Measurements from ENCODE around the gene CD36.

DNA sequence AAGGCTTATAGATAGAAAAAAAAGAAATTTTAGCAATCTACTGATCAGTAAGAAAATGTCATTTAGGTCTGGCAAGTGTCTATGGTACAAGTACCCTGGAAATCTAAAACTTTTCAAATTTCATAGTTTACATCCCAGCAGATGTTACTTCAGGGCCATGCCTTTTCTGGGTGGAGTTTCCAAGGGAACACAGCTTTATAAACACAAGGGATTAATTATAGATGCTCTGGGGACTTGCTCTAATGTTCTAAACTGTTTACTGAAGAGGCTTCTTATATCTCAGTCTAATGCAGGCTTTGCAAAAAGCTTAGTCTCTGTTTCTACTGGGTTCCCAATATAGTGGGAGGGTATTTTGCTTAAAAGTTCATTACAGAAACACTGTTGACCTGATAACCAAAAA lies 3.1 kb downstream of the CD36 start:
- TF ChIP-seq, protein P1, sequence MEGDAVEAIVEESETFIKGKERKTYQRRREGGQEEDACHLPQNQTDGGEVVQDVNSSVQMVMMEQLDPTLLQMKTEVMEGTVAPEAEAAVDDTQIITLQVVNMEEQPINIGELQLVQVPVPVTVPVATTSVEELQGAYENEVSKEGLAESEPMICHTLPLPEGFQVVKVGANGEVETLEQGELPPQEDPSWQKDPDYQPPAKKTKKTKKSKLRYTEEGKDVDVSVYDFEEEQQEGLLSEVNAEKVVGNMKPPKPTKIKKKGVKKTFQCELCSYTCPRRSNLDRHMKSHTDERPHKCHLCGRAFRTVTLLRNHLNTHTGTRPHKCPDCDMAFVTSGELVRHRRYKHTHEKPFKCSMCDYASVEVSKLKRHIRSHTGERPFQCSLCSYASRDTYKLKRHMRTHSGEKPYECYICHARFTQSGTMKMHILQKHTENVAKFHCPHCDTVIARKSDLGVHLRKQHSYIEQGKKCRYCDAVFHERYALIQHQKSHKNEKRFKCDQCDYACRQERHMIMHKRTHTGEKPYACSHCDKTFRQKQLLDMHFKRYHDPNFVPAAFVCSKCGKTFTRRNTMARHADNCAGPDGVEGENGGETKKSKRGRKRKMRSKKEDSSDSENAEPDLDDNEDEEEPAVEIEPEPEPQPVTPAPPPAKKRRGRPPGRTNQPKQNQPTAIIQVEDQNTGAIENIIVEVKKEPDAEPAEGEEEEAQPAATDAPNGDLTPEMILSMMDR (IDR thresholded peaks at IDR 0.05) = no peak
- TF ChIP-seq POLR2A (IDR thresholded peaks at IDR 0.05) = no peak

Measured in body of pancreas (tissue), 4 donors.